CD4-positive, alpha-beta T cell treated with Interleukin-1 beta for 1 hour (primary cell): ENCODE data around the gene STX8.

Experiments used
- DNase-seq, 2 donors: peaks; one replicate each; pipeline ENCODE4 v3.0.0-alpha.2; 2020 to 2022

The STX8 gene

GRCh38 chr17:9256751-9257629 is 318.6 kb downstream of the STX8 start:
- DNase-seq, result no peak

- no peak for DNase-seq
These were observed 319.3 kb downstream of the STX8 start for GRCh38 chr17:9256361-9256750.

GRCh38 chr17:9255833-9256232 is 319.8 kb downstream of the STX8 start:
- DNase-seq, result no peak

- no peak for DNase-seq
These were observed 320.8 kb downstream of the STX8 start for GRCh38 chr17:9254841-9255240.

- DNase-seq, result no peak
These were observed 322.3 kb downstream of the STX8 start for GRCh38 chr17:9253308-9253707.

- no peak for DNase-seq
These were observed 324.3 kb downstream of the STX8 start for GRCh38 chr17:9251273-9251672.

GRCh38 chr17:9249245-9249953 is 326.2 kb downstream of the STX8 start:
- DNase-seq, result no peak

- no peak for DNase-seq
These were observed 328.1 kb downstream of the STX8 start for GRCh38 chr17:9247401-9247938.

- no peak for DNase-seq
These were observed 331.3 kb downstream of the STX8 start for GRCh38 chr17:9244066-9245052.

- DNase-seq, result no peak
These were observed 332.6 kb downstream of the STX8 start for GRCh38 chr17:9242983-9243382.

- DNase-seq, result no peak
These were observed 333.1 kb downstream of the STX8 start for GRCh38 chr17:9242497-9242881.

GRCh38 chr17:9241774-9242496 is 333.7 kb downstream of the STX8 start:
- DNase-seq, result no peak

- no peak for DNase-seq
These were observed 334.3 kb downstream of the STX8 start for GRCh38 chr17:9241371-9241712.

- DNase-seq, result no peak
These were observed 334.8 kb downstream of the STX8 start for GRCh38 chr17:9240659-9241370.

GRCh38 chr17:9239793-9240658 is 335.6 kb downstream of the STX8 start:
- DNase-seq, result peak; percentile 75 to 79

GRCh38 chr17:9239246-9239792 is 336.3 kb downstream of the STX8 start:
- peak in 1 of 2 donors; percentile 7 for DNase-seq

GRCh38 chr17:9238340-9239245 is 337.0 kb downstream of the STX8 start:
- no peak for DNase-seq

- DNase-seq, result no peak
These were observed 337.8 kb downstream of the STX8 start for GRCh38 chr17:9237661-9238301.

GRCh38 chr17:9237053-9237410 is 338.6 kb downstream of the STX8 start:
- no peak for DNase-seq
